HG03354 (cell line): Measurements from ENCODE around the gene HSPA12A.

ENCODE experiments used
- ATAC-seq: cut with Tn5 transposase; IDR thresholded peaks from one replicate; pipeline ENCODE4 v1.9.1; 2021; ENCODE audit warnings: mild to moderate bottlenecking; ENCODE audit not compliant: unreplicated experiment, poor library complexity, severe bottlenecking

The HSPA12A gene, protein sequence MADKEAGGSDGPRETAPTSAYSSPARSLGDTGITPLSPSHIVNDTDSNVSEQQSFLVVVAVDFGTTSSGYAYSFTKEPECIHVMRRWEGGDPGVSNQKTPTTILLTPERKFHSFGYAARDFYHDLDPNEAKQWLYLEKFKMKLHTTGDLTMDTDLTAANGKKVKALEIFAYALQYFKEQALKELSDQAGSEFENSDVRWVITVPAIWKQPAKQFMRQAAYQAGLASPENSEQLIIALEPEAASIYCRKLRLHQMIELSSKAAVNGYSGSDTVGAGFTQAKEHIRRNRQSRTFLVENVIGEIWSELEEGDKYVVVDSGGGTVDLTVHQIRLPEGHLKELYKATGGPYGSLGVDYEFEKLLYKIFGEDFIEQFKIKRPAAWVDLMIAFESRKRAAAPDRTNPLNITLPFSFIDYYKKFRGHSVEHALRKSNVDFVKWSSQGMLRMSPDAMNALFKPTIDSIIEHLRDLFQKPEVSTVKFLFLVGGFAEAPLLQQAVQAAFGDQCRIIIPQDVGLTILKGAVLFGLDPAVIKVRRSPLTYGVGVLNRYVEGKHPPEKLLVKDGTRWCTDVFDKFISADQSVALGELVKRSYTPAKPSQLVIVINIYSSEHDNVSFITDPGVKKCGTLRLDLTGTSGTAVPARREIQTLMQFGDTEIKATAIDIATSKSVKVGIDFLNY

DNA sequence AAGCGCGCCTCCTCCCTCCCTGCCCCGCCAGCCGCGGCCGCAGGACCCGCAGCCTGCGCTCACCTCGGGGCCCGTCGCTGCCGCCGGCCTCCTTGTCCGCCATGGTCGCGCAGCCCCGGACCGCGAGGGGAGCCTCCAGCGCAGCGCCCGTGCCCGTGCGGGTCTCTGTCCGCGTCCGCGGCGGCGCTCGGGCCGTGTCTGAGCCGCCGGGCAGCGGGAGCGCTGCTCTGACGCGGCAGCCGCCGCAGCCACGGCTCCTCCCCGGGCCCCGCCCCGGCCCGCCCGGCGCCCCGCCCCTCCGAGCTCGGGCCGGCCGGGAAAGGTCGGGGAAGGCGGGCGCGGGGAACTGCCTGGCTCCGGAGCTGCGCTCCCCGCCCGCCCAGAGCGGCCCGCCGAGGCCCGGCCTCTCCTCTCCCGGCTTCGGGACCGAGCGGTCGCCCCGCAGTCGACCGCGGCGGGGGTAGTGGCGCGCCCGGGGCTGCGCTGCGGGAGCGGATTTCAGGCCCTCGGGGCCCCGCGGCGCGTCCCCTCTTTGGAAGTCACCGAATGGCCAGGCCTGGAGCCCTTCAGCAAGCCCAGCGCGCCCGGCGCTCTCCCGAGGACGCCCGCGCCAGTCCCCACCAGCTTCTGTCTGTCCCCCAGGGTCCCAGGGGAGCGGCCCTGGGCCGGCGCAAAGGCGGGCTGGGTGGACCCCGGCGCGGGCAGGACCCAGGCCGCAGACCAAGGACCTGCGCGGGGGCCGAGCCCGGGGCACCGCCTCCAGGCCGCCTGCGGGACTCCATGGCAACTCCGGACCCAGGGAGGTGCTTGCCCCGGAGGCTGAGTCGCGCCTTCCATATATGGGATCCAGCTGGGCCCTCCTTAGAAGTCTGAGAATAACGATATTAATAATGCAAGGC, at the start of gene HSPA12A:
HSPA12A (minus strand) TSS at position 200 of the 899 bp plus-strand sequence; CDS start at position 103, 97 bp downstream.
- ATAC-seq, result peak; percentile 94

DNA sequence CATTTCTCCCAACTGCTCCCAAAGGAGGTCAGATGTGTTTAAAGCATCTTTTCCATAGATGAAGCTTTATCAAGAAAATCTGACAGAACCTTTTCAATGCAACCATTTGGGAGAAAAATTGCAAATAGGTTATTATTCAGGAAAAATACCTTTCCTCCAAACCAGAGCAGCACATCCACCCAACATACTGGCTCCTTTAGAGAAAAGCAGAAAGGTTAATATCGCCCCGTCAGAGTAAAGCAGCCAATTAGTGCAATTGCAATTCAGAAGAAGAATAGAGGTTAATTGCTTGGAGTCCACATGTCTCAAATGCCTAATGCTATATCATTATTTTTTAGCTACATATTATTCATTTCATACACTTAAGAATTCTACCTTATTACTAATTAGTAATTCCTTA, 48.9 kb upstream of the HSPA12A start:
- no peak for ATAC-seq

DNA sequence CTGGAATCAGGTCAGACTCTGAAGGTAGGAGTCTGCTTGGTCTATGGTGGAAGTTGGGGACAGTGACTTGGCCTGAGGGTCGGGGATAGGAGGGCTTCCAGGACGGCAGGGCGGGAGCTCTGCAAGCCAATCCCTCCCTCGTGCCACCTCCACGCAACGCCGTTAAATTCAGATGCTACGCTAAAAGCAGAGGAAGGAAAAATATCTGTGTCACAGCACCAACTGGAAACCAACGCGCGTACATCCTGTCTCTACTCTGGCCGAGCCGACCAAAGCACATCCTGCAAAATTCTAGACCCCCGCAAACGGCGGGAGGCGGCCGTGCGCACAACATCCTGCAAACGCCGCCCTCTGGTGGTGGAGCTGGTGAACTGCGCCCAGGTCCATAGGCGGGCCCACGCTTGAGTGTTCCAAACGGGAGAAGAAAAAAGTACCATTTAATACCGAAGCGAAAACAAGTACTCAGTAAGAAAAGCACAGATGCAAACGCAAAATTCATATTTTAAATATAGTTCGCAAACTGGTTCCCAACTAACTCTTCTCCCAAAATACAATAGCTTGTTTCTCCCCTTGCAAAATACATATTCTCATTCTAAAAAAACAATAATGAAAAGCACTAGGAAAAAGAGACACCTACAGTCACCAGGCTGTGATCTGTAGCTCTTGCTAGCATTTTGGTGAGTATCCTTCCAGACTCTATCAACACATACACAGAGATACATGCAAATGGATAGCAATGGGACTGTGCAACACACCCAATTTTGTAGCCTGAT, 45.7 kb upstream of the HSPA12A start:
- ATAC-seq, result peak; percentile 97

DNA sequence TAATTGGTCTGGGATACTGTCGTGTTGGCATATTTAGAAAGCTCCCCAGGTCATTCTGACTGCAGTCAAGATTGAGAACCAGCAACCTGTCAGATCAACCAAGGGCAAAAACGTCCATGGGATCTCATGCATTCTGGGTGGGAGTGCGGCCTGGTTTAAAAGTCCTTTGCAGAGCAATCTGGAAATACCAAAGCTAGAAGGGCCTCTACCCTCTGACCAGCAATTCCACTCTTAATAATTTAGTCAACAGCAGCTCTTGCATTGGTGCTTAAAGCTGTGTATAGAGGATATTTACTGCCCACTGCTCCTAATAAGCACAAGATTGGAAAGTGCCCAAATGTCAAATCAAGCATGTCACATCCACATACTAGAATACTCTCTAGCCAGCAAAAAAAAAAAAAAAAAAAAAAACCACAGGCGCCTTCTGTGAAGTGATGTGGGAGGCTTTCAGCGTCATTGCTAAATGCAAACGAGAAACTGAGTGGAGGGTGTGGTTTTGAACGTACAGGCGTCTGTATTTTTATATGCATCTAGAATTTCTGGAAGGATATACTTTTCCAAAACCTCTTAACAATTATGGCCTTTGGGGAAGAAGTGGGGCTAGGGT, 44.8 kb upstream of the HSPA12A start:
- no peak for ATAC-seq

DNA sequence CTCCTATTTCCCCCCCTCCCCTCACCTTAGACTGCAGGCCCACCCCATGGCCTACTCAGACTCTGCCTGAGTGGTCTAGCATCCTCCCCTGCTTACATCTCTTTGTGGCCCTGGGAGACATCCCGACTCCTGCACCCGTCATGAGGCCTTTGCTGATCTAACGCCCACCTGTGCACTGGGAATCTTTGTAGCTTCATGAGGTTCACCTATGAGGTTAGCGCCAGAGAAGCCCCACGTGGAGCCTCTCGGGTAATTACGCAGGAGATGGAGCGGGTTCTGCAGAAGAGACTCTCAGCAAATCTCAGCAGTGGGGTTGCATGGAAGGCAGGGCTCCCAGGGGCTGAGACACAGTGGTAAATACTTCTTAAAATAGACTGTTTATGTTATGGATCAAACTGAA, 43.5 kb upstream of the HSPA12A start:
- ATAC-seq, result no peak

DNA sequence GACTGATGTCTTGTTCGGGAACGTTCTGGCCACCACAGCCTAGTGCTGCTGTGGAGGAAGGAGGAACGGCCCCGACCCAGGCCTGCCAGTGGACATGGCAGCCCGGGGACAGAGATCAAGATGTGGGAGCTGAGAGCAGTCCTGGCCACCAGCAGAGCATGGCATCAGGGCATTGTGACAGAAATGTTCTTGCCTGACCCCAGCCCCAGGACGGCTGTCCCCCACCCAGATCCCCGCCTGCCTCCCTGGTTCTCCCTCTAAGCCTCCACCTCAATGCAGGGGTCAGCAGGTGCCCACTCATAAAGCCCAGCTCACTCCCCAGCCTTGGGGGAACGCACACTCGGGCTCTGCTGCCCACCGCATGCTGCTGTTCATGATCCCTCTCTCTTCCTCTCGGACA, 42.9 kb upstream of the HSPA12A start:
- ATAC-seq, result no peak

DNA sequence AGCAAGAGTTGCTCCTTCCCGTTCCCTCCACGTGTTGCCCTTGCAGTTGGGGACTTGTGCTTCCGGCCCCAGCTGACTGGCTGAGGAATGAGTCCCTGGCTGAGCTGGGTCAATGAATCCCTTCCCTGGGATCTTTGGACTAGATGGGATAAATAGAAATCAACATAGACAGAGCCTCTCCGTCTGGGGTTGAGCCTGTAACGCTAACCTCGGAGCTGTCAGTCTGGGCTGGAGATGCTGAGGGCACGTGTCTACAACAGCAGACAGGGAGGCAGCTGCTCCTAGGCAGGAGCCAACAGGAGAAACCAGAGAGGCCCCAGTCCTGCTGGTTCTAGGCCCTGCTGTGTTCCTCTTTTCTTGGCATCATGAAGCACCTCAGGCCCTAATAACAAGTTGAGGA, 42.3 kb upstream of the HSPA12A start:
- no peak for ATAC-seq

DNA sequence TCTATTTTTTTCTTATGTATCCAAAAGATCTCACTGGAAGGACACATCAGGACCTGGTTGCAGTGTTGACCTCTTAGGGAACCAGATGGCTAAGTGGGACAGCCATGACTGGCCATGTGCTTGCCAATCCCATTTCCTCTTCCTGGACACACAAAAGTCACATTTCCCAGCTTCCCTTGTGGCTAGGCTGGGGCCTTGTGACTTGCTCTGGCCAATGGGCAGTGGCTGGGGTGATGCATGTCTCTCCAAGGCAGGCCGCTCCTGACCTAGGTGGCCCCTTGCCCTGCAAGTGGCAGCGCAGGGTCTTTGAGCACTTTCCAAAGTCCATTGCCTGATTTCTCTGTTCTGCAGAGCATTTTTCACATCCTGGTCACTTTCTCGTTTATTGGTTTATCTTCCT, 41.7 kb upstream of the HSPA12A start:
- no peak for ATAC-seq

DNA sequence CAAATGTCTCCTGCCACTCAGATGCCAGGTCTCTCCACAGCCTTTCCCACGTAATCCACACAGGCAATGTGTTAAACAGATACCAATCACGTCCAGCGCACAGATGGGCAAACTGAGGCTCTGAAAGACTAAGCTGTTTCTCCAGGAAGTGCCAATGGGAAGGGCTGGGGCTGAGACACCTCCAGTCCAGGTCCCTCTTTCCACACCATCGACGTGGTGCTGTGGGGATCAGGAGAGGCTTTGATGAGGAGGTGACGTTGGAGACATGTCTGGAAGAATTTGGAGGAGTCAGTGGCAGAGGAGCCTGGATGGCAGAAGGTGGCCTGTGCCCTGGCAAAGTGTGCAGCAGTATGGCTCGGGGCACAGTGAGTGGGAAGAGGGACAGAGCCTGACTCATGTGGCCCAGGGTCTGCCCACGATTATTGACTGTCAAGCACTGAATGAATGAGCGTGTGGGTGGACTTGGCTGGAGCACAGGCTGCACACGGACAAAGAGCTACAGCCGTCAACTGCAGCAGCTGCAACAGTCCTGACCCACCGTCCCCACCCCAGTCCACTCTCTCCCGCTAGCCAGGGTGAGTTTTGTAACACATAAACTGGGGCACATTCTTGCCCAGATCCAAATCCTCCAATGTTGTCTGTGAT, 40.8 kb upstream of the HSPA12A start:
- ATAC-seq, result no peak

DNA sequence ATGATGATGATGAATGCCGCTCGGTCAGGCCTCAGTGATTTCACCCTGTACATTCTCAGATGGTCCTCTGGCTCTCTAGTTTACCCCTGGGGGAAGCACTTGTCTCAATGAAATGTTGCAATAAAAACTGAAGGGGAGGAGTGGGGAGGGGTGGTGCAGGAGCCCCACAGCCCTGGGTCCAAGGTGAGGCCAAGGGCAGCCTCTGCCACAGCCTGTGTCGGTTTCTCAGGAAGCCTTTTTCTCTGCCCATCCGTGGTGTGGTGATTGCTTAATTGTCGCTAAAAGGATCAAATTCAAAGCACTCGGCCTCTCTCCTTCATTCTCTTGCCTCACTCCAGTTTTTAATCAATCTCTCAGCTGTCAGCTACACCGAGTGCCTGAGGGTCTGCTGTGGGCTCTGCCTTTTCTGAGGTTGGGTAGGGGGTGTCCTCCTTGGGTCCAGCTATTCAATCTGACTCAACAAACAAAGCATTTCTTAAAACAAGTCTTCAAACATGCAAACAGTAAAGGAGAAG, 39.1 kb upstream of the HSPA12A start:
- no peak for ATAC-seq

DNA sequence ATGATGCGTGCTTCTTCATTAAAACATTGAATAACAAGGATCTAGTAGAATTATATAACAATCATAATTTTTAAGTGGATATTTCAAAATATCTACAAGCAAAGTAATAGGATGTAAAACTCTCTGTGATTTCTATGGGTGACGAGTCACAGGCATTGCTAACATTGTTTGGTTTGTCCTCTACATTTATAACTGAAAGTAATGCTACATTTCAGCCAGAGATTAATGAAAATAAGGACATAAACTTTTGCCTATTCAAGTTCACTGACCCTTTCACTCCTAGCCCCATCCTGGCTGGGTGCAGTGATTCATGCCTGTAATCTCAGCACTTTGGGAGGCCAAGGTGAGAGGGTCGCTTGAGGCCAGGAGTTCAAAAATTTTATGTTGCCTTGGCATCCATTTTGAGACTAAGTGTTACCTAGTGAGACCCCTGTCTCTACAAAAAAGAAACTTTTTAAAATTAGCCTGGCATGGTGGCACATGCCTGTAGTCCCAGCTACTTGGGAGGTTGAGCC, 38.4 kb upstream of the HSPA12A start:
- ATAC-seq, result no peak

DNA sequence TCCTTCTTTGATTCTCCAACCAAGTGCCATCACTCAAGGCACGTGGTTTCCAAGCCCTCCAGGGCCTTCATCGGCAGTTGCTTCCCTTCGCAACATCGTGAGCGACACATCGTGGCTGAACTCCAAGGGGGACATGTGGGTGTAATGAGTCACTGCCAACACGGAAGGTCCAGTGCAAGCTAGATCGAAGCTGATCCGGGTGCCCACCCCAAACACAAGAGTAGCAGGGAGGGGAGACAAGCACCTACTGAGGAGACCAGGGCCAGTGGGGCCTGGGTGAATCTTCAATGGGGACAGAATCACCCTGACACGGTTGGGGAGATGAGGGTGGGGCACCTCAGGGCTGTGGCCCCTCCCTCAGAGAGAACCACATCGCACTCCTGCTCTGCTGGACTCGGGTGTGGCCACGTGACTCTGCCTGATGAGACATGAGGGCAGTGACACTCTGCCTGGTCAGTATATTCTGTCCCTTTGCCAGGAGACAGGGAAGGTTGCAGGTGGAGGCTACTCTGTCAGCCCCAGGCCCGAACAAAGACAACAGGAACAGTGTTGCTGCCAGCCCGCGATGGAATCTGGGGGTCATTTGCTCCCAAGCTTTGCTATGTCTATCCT, 36.8 kb upstream of the HSPA12A start:
- no peak for ATAC-seq

DNA sequence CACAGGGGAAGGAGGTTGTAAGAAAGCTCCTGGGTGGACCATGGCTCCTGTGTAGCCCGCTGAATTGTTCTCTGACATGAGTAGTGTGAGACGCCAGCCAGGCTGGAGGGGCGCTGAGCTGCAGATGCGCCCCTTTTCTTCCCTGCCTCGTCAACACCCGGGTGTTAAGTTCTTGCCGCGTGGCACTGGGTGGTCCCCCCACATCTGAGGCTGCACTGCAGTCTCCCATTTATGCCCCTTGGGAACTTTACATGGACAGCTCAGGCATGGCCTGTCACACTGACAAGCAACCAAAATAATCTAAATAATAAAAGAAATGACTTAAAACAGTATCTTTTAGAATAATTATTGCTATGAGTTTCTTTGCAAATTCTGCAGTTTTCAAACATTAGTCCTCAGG, 34.6 kb upstream of the HSPA12A start:
- no peak for ATAC-seq

DNA sequence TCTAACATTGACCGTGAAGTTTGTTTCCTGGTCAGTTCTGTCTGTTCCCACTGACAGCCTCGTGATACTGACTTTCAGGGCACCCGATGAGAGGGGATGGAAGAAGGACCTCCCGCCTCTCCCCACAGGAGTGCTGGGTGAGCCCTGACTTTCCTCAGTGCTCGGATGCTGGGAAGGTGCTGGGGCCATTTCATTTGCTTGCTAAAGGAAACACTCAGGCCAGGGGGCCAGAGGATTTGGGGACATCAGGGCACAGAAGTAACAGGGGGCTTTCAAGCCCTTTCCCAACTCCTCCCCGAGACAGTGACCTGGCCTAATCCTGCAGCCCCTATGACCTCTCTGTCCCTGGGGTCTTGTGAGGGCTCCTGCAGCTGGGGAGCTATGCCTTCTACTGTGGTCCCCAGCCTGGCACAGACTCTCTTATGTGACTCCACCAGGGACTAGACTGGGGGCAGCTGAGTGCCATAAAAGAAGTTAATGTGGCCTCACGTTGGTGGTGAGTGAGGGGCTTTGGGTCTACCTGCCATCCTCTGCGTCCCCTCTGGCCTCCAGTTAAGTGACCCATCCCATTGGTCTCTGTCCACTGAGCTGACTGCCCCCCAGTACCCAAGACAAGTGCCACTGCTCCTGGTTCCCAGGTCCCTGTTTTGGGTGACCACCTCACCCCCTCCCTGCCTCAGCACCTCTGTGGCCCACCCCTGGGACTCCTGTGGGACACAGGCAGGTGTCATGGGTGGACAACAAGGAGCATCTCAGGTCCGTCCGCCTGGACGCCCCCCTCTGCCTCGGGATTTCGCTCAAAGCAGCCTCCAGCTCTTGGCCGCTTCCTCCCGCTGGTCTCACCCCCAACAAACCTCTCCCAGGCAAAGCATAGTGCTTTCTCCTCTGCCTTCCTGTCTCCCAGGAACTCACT, 33.4 kb upstream of the HSPA12A start:
- ATAC-seq, result no peak

DNA sequence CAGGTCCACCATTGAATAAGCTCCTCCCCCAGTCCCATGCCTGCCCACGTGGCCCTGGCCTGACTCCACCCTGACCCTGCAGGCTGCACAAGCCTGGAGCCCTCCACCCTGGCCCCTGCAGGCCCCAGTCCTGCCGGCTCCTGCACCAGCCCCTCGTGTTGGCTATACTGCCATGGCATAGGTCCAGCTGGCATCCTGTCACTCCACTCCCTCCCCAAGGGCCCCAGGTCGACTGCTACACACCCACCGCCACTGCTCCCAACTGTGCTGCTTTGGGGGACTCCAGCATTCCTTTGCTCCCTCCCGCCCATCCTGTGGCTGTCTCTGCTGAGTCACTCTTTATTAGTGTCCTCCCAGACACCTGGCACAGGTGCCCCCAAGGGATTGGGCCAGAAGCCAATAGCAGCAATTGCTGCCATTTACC, 32.4 kb upstream of the HSPA12A start:
- no peak for ATAC-seq

DNA sequence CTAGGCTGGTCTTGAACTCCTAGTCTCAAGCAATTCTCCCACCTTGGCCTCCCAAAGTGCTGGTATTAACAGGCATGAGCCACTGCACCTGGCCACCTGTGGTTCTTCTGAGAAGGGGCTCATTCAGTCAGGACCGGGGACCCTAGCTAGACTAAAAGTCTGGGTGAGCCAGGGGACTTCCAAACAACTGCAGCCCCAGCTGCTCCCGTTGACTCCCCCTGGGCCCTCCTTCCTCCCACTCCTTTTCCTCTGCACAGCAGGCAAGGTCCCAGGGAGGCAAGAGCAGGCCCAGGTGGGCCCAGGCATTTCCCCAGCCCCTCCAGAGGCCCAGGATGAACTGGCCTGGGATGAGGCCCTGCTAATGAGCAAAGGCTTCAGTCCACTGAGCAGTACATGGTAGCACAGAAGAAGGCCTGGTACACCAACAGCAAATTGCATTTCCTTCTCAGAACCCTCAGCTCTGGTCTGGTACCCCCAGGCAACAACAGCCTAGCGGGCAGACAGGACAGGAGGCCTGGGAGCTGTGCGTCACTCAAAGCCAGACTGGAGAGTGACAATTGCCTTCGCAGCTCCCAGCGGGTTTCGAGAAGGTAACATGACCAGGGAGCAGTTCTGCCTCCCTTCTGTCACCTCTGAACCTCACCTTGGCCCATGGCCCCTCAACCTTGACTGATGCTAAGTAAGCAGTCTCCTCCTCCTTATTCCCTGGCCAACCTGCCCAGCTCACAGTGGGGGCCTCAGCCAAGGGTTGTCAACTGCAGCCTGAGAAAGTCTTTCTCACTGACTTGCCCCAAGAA, 30.7 kb upstream of the HSPA12A start:
- ATAC-seq, result no peak
